GM19467 (cell line): ENCODE data around the gene MON1B.
"Not testable (repeated sequence)": the region's sequence is repeated elsewhere in the genome, so short reads cannot be mapped to it uniquely, and the experiment has no call there.

Experiments used
- ATAC-seq: cut with Tn5 transposase; IDR thresholded peaks from one replicate; pipeline ENCODE4 v1.9.1; 2021; ENCODE audit warnings: mild to moderate bottlenecking, moderate library complexity; ENCODE audit not compliant: unreplicated experiment

Gene MON1B

GRCh38 chr16:77238593-77238992 lies 47.6 kb downstream of the MON1B start:
- ATAC-seq: no peak

DNA sequence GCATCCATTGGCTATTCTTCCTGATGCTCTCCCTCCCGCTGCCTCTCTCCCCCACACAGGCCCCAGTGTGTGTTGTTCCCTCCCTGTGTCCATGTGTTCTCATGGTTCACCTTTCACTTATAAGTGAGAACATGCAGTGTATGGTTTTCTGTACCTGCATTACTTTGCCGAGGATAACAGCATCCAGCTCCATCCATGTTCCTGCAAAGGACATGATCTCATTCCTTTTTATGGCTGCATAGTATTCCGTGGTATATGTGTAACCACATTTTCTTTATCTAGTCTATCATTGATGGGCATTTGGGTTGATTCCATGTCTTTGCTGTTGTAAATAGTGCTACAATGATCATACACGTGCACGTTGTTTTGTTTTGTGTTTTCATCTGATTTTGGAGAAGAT lies 51.5 kb downstream of the MON1B start:
- ATAC-seq: not testable (repeated sequence)

- ATAC-seq: no peak
These were observed 55.2 kb downstream of the MON1B start for GRCh38 chr16:77246150-77246549.

DNA sequence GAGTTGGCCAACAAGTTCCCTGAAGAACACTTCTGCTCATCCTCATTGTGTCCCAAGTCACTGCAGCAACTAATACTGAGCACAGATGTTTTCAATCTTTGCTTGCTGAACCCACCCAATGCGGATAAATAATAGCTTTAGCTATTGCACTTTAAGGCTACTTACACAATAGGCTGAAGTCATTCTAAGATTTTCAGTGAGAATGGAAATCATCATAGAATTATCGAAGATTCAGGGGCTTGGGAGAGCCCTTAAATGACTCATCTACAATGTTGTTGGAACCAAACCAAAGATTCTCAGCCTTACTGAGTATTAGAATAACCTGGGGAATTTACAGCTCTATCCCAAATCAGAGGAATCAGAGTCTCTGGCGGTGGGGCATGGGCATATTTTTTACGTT lies 59.4 kb downstream of the MON1B start:
- no peak for ATAC-seq
